KMS-11 (cell line): ENCODE results near the gene FUT6.

ENCODE experiments used
- H2AFZ ChIP-seq: fragments of 200-600 bp; sonication (generic); 2 replicates; pipeline ENCODE4 v1.6.1; 2016; ENCODE audit warnings: antibody characterized with exemption, mixed run types, low read depth
- H3K27ac ChIP-seq: fragments of 200-600 bp; sonication (generic); 2 replicates; pipeline ENCODE4 v1.6.1; 2016; ENCODE audit warnings: mild to moderate bottlenecking, mixed run types
- H3K27me3 ChIP-seq: fragments of 200-600 bp; sonication (generic); 2 replicates; pipeline ENCODE4 v1.6.1; 2017; ENCODE audit warnings: mild to moderate bottlenecking, low read depth, mixed run types, moderate library complexity; ENCODE audit not compliant: insufficient read depth
- H3K36me3 ChIP-seq: fragments of 200-600 bp; sonication (generic); 2 replicates; pipeline ENCODE4 v1.6.1; 2017; ENCODE audit warnings: mild to moderate bottlenecking, mixed run types; ENCODE audit not compliant: insufficient read depth
- H3K4me1 ChIP-seq: fragments of 200-600 bp; sonication (generic); 2 replicates; pipeline ENCODE4 v1.6.1; 2016; ENCODE audit warnings: mild to moderate bottlenecking, low read depth, mixed run types; ENCODE audit not compliant: poor library complexity, severe bottlenecking
- H3K4me2 ChIP-seq: fragments of 200-600 bp; sonication (generic); 2 replicates; pipeline ENCODE4 v1.7.0; 2016; ENCODE audit warnings: mild to moderate bottlenecking, mixed run types
- H3K4me3 ChIP-seq: fragments of 200-600 bp; sonication (generic); IDR thresholded peaks from 2 replicates; pipeline ENCODE4 v1.6.1; 2017; ENCODE audit warnings: low read depth, low read length, mixed read lengths; ENCODE audit not compliant: insufficient read depth
- H3K79me2 ChIP-seq: fragments of 200-600 bp; sonication (generic); 2 replicates; pipeline ENCODE4 v1.6.1; 2016; ENCODE audit warnings: low read depth, mixed run types; ENCODE audit not compliant: insufficient read depth
- H3K9ac ChIP-seq: fragments of 200-600 bp; sonication (generic); 2 replicates; pipeline ENCODE4 v1.6.1; 2016; ENCODE audit warnings: mild to moderate bottlenecking, mixed run types
- H4K20me1 ChIP-seq: fragments of 200-600 bp; sonication (generic); 2 replicates; pipeline ENCODE4 v1.6.1; 2016; ENCODE audit warnings: mild to moderate bottlenecking, mixed run types; ENCODE audit not compliant: insufficient read depth
- TF ChIP-seq, protein P1 (sequence below): fragments of 200-600 bp; sonication (generic); conservative IDR thresholded peaks from 2 replicates; pipeline ENCODE4 v1.6.1; 2017; ENCODE audit warnings: low read depth, mild to moderate bottlenecking, antibody characterized with exemption, low read length, moderate library complexity, mixed read lengths

FUT6 gene

DNA sequence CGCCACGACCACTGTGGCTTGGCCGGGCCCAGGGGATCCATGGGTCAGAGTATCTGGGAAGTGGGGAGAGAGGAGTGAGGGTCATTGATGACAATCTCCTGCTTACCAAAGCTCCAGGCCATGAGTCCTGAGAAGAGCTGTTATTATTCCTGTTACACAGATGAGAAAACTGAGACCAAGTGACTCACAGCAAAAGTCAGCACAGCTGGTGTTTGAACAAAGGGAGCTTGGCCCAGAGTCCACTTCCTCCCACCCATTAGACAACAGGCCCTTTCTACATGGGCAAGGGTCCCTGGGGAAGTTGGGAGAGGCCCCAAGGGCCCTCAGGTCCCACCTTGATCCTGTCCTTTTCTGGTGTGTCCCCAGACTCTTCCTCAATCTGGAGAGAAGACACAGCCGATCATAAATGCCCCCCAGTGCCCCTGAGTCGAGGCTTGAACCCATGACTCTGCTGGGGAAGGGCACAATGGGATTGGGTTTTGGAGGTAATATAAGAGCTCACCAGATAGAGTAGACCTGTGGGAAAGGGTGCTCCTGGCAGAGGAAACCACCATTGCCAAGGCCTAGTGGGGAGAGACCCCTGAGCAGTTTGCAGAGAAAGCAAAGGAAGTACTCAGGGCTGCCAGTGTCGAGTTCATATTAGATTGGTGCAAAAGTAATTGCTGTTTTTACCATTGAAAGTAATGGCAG lies 6.8 kb downstream of the FUT6 start:
- Histone ChIP-seq H3K4me1 (no peaks in the 10 kb centered on the region), H3K36me3 (no peaks in the 10 kb centered on the region), H3K27me3 (peaks cover 23% of the 10 kb centered on the region; the same call in 1 of the 2 replicates), H3K27ac (no peak overlapping the region), H3K79me2 (no peaks in the 10 kb centered on the region), H3K4me3 (no peak overlapping the region), H4K20me1 (no peaks in the 10 kb centered on the region), H3K9ac (no peak overlapping the region), H3K4me2 (no peak overlapping the region), H2AFZ (no peak overlapping the region)
- TF ChIP-seq, protein P1, sequence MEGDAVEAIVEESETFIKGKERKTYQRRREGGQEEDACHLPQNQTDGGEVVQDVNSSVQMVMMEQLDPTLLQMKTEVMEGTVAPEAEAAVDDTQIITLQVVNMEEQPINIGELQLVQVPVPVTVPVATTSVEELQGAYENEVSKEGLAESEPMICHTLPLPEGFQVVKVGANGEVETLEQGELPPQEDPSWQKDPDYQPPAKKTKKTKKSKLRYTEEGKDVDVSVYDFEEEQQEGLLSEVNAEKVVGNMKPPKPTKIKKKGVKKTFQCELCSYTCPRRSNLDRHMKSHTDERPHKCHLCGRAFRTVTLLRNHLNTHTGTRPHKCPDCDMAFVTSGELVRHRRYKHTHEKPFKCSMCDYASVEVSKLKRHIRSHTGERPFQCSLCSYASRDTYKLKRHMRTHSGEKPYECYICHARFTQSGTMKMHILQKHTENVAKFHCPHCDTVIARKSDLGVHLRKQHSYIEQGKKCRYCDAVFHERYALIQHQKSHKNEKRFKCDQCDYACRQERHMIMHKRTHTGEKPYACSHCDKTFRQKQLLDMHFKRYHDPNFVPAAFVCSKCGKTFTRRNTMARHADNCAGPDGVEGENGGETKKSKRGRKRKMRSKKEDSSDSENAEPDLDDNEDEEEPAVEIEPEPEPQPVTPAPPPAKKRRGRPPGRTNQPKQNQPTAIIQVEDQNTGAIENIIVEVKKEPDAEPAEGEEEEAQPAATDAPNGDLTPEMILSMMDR = no peak

DNA sequence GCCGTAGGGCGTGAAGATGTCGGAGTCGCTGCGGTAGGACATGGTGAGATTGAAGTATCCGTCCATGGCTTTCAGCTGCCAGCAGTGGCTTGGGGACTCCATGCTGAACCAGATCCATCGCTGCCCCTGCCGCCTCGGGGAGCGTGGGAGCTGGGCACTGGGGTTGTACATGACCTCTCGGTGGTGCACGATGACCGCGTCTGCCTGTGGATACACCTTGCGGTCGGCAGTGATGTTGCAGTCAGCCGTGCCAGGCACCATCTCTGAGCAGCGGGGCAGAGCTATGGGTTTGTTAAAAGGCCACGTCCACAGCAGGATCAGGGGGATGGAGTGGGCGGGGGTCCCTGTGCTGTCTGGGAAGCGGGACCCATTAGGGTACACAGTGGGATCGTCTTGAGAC lies 7.4 kb downstream of the FUT6 start:
- H3K4me1 ChIP-seq = peaks cover 4% of the 10 kb centered on the region

GRCh38 chr19:5831159-5831558 lies 8.3 kb downstream of the FUT6 start:
- H4K20me1 ChIP-seq = no peaks in the 10 kb centered on the region
- H3K27me3 ChIP-seq = peaks cover 15% of the 10 kb centered on the region; the same call in 1 of the 2 replicates
- H3K36me3 ChIP-seq = no peaks in the 10 kb centered on the region
- H3K4me2 ChIP-seq = no peak overlapping the region
- peaks cover 13% of the 10 kb centered on the region for H3K4me1 ChIP-seq
- no peak overlapping the region for H3K9ac ChIP-seq
- no peak overlapping the region for H2AFZ ChIP-seq
- TF ChIP-seq, protein P1 = no peak
- no peak overlapping the region for H3K4me3 ChIP-seq
- H3K79me2 ChIP-seq = no peaks in the 10 kb centered on the region
- no peak overlapping the region for H3K27ac ChIP-seq

More for the DNA sequence above, 7.4 kb downstream of the FUT6 start:
- no peaks in the 10 kb centered on the region for H4K20me1 ChIP-seq
- H3K36me3 ChIP-seq = no peaks in the 10 kb centered on the region
- H3K4me3 ChIP-seq = no peak overlapping the region
- H3K9ac ChIP-seq = no peak overlapping the region
- H3K27ac ChIP-seq = no peak overlapping the region
- H3K4me2 ChIP-seq = no peak overlapping the region
- H3K79me2 ChIP-seq = no peaks in the 10 kb centered on the region
- H2AFZ ChIP-seq = no peak overlapping the region
- peaks cover 19% of the 10 kb centered on the region; the same call in 1 of the 2 replicates for H3K27me3 ChIP-seq
- TF ChIP-seq, protein P1 = no peak

DNA sequence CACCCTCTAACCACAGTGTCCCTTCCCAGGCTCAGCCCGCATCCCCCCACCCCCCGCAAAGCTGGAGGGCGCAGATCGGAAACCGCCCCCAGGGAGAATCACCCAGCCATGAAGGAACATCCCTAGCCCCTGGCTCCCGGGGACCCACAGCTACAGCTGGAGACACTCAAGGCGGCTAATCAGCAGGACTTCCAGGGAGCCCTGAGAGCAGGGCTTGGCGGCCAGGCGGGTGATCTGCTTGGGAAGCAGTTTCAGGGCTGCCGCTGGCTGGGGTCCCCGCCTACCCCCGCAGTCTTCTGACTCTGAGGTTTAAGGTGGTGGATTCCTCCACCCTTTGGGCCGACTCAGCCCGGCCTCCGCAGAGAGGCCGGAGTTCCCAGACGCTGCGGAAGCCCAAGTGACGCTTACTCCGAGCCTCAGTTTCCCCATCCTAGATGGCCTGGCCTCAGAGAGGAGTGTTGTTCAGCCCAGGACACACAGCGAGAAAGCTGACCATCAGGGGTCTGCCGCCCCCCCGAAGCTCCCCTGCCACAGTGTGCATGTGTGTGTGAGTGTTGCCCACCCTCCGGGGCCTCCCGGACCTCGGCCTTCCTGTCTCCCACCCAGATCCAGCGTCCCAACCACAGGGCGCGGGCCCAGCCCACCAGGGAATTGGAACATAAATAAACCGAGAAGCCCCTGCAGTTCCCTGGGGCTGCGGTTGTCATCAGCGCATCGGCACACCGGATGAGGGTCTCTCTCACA lies 9.8 kb downstream of the FUT6 start:
- Histone ChIP-seq H3K27ac (no peak overlapping the region), H2AFZ (no peak overlapping the region), H3K36me3 (no peaks in the 10 kb centered on the region), H3K4me2 (0 out of 2 replicates have a peak overlapping the region, but pooled peaks have one; percentile 93), H3K27me3 (peaks cover 1% of the 10 kb centered on the region; the same call in 1 of the 2 replicates), H3K9ac (no peak overlapping the region), H3K4me1 (peaks cover 14% of the 10 kb centered on the region), H3K79me2 (no peaks in the 10 kb centered on the region), H4K20me1 (no peaks in the 10 kb centered on the region), H3K4me3 (no peak overlapping the region)
- TF ChIP-seq, protein P1 = no peak
